H1 (cell line): ENCODE measurements around the gene TYRO3. TPM values are rescaled to one million over a fixed set of nuclear protein-coding genes. Genes with fewer than 3 reads are reported as not detected.

ENCODE experiments used
- CTCF ChIA-PET: fragments of 300-600 bp; sonication (Branson Sonifier 250); formaldehyde crosslinking; loops from one replicate; lab custom pipeline; 2021; ENCODE audit not compliant: partially characterized antibody; lab: Charles Lee
- POLR2A ChIA-PET: fragments of 300-600 bp; sonication (Branson Sonifier 250); formaldehyde crosslinking; loops from one replicate; lab custom pipeline; 2021; ENCODE audit warnings: inconsistent platforms; ENCODE audit not compliant: partially characterized antibody; lab: Charles Lee
- DNase-seq, 2 experiments: peaks; one replicate each; pipeline versions ENCODE4 v3.0.0 to v3.0.0-alpha.2; 2010 to 2022; ENCODE audit warnings: low spot score in 2 of 2, low read depth in 1 of 2, mixed read lengths in 1 of 2
- FAIRE-seq: peaks from 2 replicates; lab custom pipeline; 2011; peaks lifted over from hg19 to GRCh38; lab: Jason Lieb, UNC
- H2AFZ ChIP-seq: 2 replicates; pipeline ENCODE4 v1.8.1; 2012; ENCODE audit warnings: low read length, inconsistent platforms
- H2AK5ac ChIP-seq: 2 replicates; pipeline ENCODE4 v1.6.1; 2013; ENCODE audit warnings: low read depth, low read length
- H2BK120ac ChIP-seq: replicated peaks from 2 replicates; pipeline ENCODE3; 2013; ENCODE audit warnings: low read depth, low read length, inconsistent platforms
- H2BK12ac ChIP-seq: 2 replicates; pipeline ENCODE4 v1.6.1; 2013; ENCODE audit warnings: low read depth, low read length
- H2BK15ac ChIP-seq: 2 replicates; pipeline ENCODE4 v1.6.1; 2013; ENCODE audit warnings: low read length
- H2BK20ac ChIP-seq: 2 replicates; pipeline ENCODE4 v1.6.1; 2013; ENCODE audit warnings: low read length
- H2BK5ac ChIP-seq: 2 replicates; pipeline ENCODE4 v1.6.1; 2013; ENCODE audit warnings: low read depth, low read length
- H3K14ac ChIP-seq: 2 replicates; pipeline ENCODE4 v1.6.1; 2013; ENCODE audit warnings: inconsistent platforms; ENCODE audit not compliant: insufficient read length
- H3K18ac ChIP-seq: 2 replicates; pipeline ENCODE4 v1.6.1; 2013; ENCODE audit warnings: low read length; ENCODE audit errors: extremely low read depth
- H3K23ac ChIP-seq: 2 replicates; pipeline ENCODE4 v1.6.1; 2013; ENCODE audit warnings: inconsistent platforms; ENCODE audit not compliant: insufficient read length
- H3K23me2 ChIP-seq: 2 replicates; pipeline ENCODE4 v1.6.1; 2013; ENCODE audit warnings: low read depth, low read length
- H3K27ac ChIP-seq: 2 replicates; pipeline ENCODE4 v1.6.1; 2011; ENCODE audit warnings: low read depth, low read length, inconsistent platforms
- H3K27me3 ChIP-seq, 4 experiments: replicated peaks in 1 of 4; 1 replicate in 1 of 4; 2 replicates in 3 of 4; pipeline versions ENCODE4 v1.6.1 to v1.8.1; 2011 to 2013; ENCODE audit warnings: low read length in 3 of 4, mild to moderate bottlenecking in 3 of 4, inconsistent platforms in 2 of 4, mixed read lengths in 2 of 4, moderate library complexity in 1 of 4; ENCODE audit not compliant: control insufficient read depth in 3 of 4, insufficient read depth in 3 of 4; ENCODE audit errors: extremely low read depth in 1 of 4
- H3K36me3 ChIP-seq, 4 experiments: 2 replicates each; pipeline versions ENCODE4 v1.6.1 to v1.8.1; 2011 to 2013; ENCODE audit warnings: mild to moderate bottlenecking in 4 of 4, low read length in 3 of 4, moderate library complexity in 2 of 4, control low read depth in 1 of 4, inconsistent platforms in 1 of 4; ENCODE audit not compliant: insufficient read depth in 4 of 4, control insufficient read depth in 2 of 4
- H3K4ac ChIP-seq: replicated peaks from 2 replicates; pipeline ENCODE3; 2013; ENCODE audit warnings: low read length, low read depth, mixed read lengths, inconsistent platforms; ENCODE audit not compliant: insufficient read length
- H3K4me1 ChIP-seq, 4 experiments: replicated peaks in 1 of 4; 1 replicate in 1 of 4; 2 replicates in 3 of 4; pipeline versions ENCODE4 v1.6.1 to v1.8.1; 2011 to 2013; ENCODE audit warnings: low read length in 3 of 4, inconsistent platforms in 2 of 4, mixed read lengths in 1 of 4; ENCODE audit not compliant: insufficient read depth in 4 of 4, control insufficient read depth in 3 of 4
- H3K4me2 ChIP-seq, 2 experiments: 2 replicates each; pipeline versions ENCODE4 v1.6.1 to v1.8.1; 2011 to 2013; ENCODE audit warnings: low read depth in 2 of 2, low read length in 2 of 2, control low read depth in 1 of 2, inconsistent platforms in 1 of 2, mild to moderate bottlenecking in 1 of 2; ENCODE audit not compliant: insufficient read depth in 1 of 2
- H3K4me3 ChIP-seq, 4 experiments: fragments of 200-600, 300-600 bp in 1 of 4; sonication (generic), shearing (Covaris generic), sonication (Bioruptor Twin) in 1 of 4; 2 replicates each; pipeline versions ENCODE4 v1.5.1 to v1.8.1; 2011 to 2016; ENCODE audit warnings: low read length in 4 of 4, low read depth in 3 of 4, control low read depth in 2 of 4, inconsistent platforms in 2 of 4, mild to moderate bottlenecking in 2 of 4, mixed read lengths in 1 of 4, moderate library complexity in 1 of 4; ENCODE audit not compliant: insufficient read depth in 2 of 4; ENCODE audit errors: extremely low read depth in 1 of 4
- H3K56ac ChIP-seq: replicated peaks from 2 replicates; pipeline ENCODE3; 2013; ENCODE audit warnings: low read depth, mild to moderate bottlenecking, mixed read lengths, low read length, inconsistent platforms; ENCODE audit not compliant: insufficient read length
- H3K79me1 ChIP-seq: 2 replicates; pipeline ENCODE4 v1.6.1; 2013; ENCODE audit warnings: low read depth, low read length, control low read depth
- H3K79me2 ChIP-seq, 2 experiments: 2 replicates each; pipeline versions ENCODE4 v1.6.1 to v1.8.1; 2012 to 2013; ENCODE audit warnings: low read length in 2 of 2, mild to moderate bottlenecking in 2 of 2, inconsistent platforms in 1 of 2; ENCODE audit not compliant: insufficient read depth in 2 of 2, control insufficient read depth in 1 of 2
- H3K9ac ChIP-seq, 4 experiments: replicated peaks in 1 of 4; 1 replicate in 1 of 4; 2 replicates in 3 of 4; pipeline versions ENCODE4 v1.6.1 to v1.8.1; 2011 to 2013; ENCODE audit warnings: low read depth in 3 of 4, low read length in 3 of 4, control low read depth in 2 of 4, mild to moderate bottlenecking in 2 of 4, moderate library complexity in 2 of 4, inconsistent platforms in 1 of 4; ENCODE audit errors: extremely low read depth in 1 of 4
- H3K9me3 ChIP-seq, 2 experiments: 2 replicates each; pipeline versions ENCODE4 v1.6.1 to v1.8.1; 2012 to 2013; ENCODE audit warnings: mild to moderate bottlenecking in 2 of 2, moderate library complexity in 2 of 2, control low read depth in 1 of 2, inconsistent platforms in 1 of 2, low read depth in 1 of 2, low read length in 1 of 2, mixed read lengths in 1 of 2; ENCODE audit not compliant: insufficient read depth in 2 of 2
- H4K20me1 ChIP-seq, 2 experiments: replicated peaks in 1 of 2; 2 replicates each; pipeline versions ENCODE3 to v1.8.1; 2011 to 2013; ENCODE audit warnings: inconsistent platforms in 2 of 2, low read length in 2 of 2, mild to moderate bottlenecking in 1 of 2; ENCODE audit not compliant: insufficient read depth in 2 of 2, control insufficient read depth in 1 of 2
- H4K5ac ChIP-seq: 2 replicates; pipeline ENCODE4 v1.6.1; 2013; ENCODE audit warnings: low read length, low read depth, mixed read lengths, inconsistent platforms; ENCODE audit not compliant: insufficient read length
- H4K8ac ChIP-seq: 2 replicates; pipeline ENCODE4 v1.8.0; 2013; ENCODE audit warnings: mild to moderate bottlenecking, moderate library complexity, low read length, inconsistent platforms; ENCODE audit not compliant: insufficient read depth; ENCODE audit errors: extremely low read depth
- H4K91ac ChIP-seq: replicated peaks from 2 replicates; pipeline ENCODE3; 2013; ENCODE audit warnings: low read length, mixed read lengths, inconsistent platforms; ENCODE audit not compliant: insufficient read length
- EP300 ChIP-seq, 2 experiments: IDR thresholded peaks; 1 replicate in 1 of 2; 2 replicates in 1 of 2; pipeline ENCODE4 v1.6.1; 2011 to 2012; ENCODE audit warnings: low read depth in 2 of 2, low read length in 2 of 2, mild to moderate bottlenecking in 2 of 2, borderline replicate concordance in 1 of 2, inconsistent platforms in 1 of 2, moderate library complexity in 1 of 2
- GTF2F1 ChIP-seq: IDR thresholded peaks from 2 replicates; pipeline ENCODE4 v1.6.1; 2012; ENCODE audit warnings: low read depth, low read length, improper control_type of control experiment, borderline replicate concordance
- PHF8 ChIP-seq: fragments of 200-600 bp; sonication (generic); conservative IDR thresholded peaks from 2 replicates; pipeline ENCODE4 v1.7.1; 2012; ENCODE audit warnings: low read depth, mild to moderate bottlenecking, inconsistent platforms, low read length, moderate library complexity
- SIRT6 ChIP-seq: IDR thresholded peaks from one replicate; pipeline ENCODE4 v1.7.1; 2012; ENCODE audit warnings: low read length, inconsistent platforms
- SP4 ChIP-seq: IDR thresholded peaks from 2 replicates; pipeline ENCODE4 v1.6.1; 2012; ENCODE audit warnings: low read length, inconsistent platforms
- TAF1 ChIP-seq: IDR thresholded peaks from 2 replicates; pipeline ENCODE4 v1.6.1; 2011; ENCODE audit warnings: mild to moderate bottlenecking, low read depth, low read length
- YY1 ChIP-seq: IDR thresholded peaks from 2 replicates; pipeline ENCODE4 v1.6.1; 2011; ENCODE audit warnings: low read depth, mild to moderate bottlenecking, low read length
- WGBS, 2 experiments: shearing (Covaris generic) in 1 of 2; methylation state at CpG; one replicate each; pipeline versions ENCODE4 v1.1.6 to v1.1.7; 2013 to 2015; ENCODE audit warnings: low lambda C conversion rate in 2 of 2, mixed read lengths in 2 of 2, inconsistent platforms in 1 of 2, low coverage in 1 of 2, missing lambda C conversion rate in 1 of 2; ENCODE audit not compliant: insufficient replicate concordance in 2 of 2, insufficient coverage in 1 of 2, insufficient read length in 1 of 2; ENCODE audit errors: extremely low coverage in 1 of 2, missing lambda C conversion rate in 1 of 2; 5-methylcytosine and 5-hydroxymethylcytosine counted together
- polyA plus RNA-seq, 7 experiments: library from polyadenylated mRNA; depleted of rRNA in 3 of 7; stranded (reverse) in 5 of 7; unstranded in 2 of 7; fragments of >200 nt in 5 of 7; fragments of 200-250 nt in 2 of 7; gene quantifications; 1 replicate in 5 of 7; 2 replicates in 1 of 7; 4 replicates in 1 of 7; pipeline versions ENCODE4 v1.2.1 to v1.2.3, GENCODE V29; 2011 to 2013; ENCODE audit warnings: missing spikeins in 2 of 7, mixed read lengths in 2 of 7
- total RNA-seq: library from RNA; stranded (reverse); fragmentation: NEBNext Ultra II Directional; extraction: Animal tissue kit (Norgen Biotek cat#: 25700); gene quantifications from 2 replicates; pipeline ENCODE4 v1.2.1, GENCODE V29; 2021
- TF ChIP-seq, protein P1 (sequence below), 3 experiments: IDR thresholded peaks; 1 replicate in 2 of 3; 2 replicates in 1 of 3; pipeline versions ENCODE4 v1.5.1 to v1.6.1; 2011; ENCODE audit warnings: low read length in 3 of 3, mild to moderate bottlenecking in 3 of 3, inconsistent platforms in 2 of 3, low read depth in 1 of 3, moderate library complexity in 1 of 3; ENCODE audit not compliant: insufficient read depth in 1 of 3; ENCODE audit errors: control extremely low read depth in 1 of 3
- TF ChIP-seq, protein P2 (sequence below): IDR thresholded peaks from 2 replicates; pipeline ENCODE4 v1.6.1; 2012; ENCODE audit warnings: low read length, inconsistent platforms

Gene TYRO3
- total and polyA plus RNA-seq, 2 of the 8 experiments (the other 6 are each of a cell fraction or from before 2014, with no cell fraction given) = 82.7 to 98.8 TPM

DNA sequence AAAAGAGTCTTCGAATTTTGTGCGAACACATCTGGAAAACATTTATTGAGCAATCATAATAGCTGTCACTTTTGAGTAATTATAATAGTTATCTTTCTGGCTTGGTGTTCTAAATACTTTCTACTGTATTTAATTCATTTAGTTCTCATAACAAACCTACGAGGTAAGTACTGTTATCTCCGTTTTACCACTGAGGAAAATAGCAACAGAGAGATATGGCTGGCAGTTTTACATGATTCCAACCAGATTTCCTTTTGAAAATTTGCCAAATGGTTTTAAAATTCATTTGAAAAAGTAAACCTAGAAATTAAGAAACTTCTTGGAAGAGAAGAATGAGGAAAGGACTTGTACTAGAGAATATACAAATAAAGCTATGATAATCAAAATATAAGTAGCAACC is 63.9 kb downstream of the TYRO3 start:
- Histone ChIP-seq H2BK20ac (no peak overlapping the region), H4K20me1 (no peaks in the 10 kb centered on the region), H2BK15ac (no peak overlapping the region), H3K9ac (no peak overlapping the region), H3K4me1 (peaks cover 0 to 7% (median 4%) of the 10 kb centered on the region in 4 experiments; a peak in 4 of 7 replicates), H3K23ac (no peak overlapping the region), H3K56ac (no peak overlapping the region), H4K91ac (no peak overlapping the region), H3K79me1 (no peaks in the 10 kb centered on the region), H3K4me3 (no peak overlapping the region), H2AFZ (no peak overlapping the region), H2AK5ac (no peak overlapping the region), H2BK5ac (no peak overlapping the region), H3K14ac (no peak overlapping the region), H3K27me3 (peaks cover 0 to 6% (median 3%) of the 10 kb centered on the region in 4 experiments; a peak in 4 of 7 replicates), H4K8ac (no peak overlapping the region), H3K4me2 (no peak overlapping the region), H3K27ac (no peak overlapping the region), H2BK12ac (no peak overlapping the region), H4K5ac (no peak overlapping the region), H3K4ac (no peak overlapping the region), H2BK120ac (no peak overlapping the region), H3K36me3 (no peaks in the 10 kb centered on the region), H3K23me2 (peaks cover 6% of the 10 kb centered on the region; the same call in 1 of the 2 replicates), H3K79me2 (peaks cover 0 to 9% of the 10 kb centered on the region in 2 experiments; a peak in 2 of 4 replicates), H3K9me3 (peaks cover 2% of the 10 kb centered on the region in 2 experiments; a peak in 1 of 4 replicates), H3K18ac (no peak overlapping the region)
- DNase-seq (no peak), FAIRE-seq (no peak)
- ChIA-PET POLR2A (interaction anchor here (0.8 to 4.4 kb wide), 6 partner anchors 17 to 63 kb away, joined by 3 to 20 read pairs (median 3); partner anchors contain the start of gene TYRO3), CTCF (interaction anchor here (1.8 kb wide), 1 partner anchor 19 kb away, joined by 3 read pairs; no protein-coding TSS in a partner anchor)
- 90% methylated on average over 4 of the region's 4 CpGs; no CpG with 5 or more reads in 1 of the 2 experiments for WGBS, 2 experiments
- TF ChIP-seq GTF2F1 (no peak), SIRT6 (no peak), EP300 (IDR thresholded peaks at IDR 0.05; ENCODE audit: borderline replicate concordance in 1 of 2, low read depth in 2 of 2, low read length in 2 of 2) (no peak), SP4 (no peak), TAF1 (no peak), YY1 (no peak), PHF8 (no peak)
- TF ChIP-seq, protein P1, sequence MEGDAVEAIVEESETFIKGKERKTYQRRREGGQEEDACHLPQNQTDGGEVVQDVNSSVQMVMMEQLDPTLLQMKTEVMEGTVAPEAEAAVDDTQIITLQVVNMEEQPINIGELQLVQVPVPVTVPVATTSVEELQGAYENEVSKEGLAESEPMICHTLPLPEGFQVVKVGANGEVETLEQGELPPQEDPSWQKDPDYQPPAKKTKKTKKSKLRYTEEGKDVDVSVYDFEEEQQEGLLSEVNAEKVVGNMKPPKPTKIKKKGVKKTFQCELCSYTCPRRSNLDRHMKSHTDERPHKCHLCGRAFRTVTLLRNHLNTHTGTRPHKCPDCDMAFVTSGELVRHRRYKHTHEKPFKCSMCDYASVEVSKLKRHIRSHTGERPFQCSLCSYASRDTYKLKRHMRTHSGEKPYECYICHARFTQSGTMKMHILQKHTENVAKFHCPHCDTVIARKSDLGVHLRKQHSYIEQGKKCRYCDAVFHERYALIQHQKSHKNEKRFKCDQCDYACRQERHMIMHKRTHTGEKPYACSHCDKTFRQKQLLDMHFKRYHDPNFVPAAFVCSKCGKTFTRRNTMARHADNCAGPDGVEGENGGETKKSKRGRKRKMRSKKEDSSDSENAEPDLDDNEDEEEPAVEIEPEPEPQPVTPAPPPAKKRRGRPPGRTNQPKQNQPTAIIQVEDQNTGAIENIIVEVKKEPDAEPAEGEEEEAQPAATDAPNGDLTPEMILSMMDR (IDR thresholded peaks at IDR 0.05; ENCODE audit: control extremely low read depth in 1 of 3, insufficient read depth in 1 of 3, low read depth in 1 of 3, low read length in 3 of 3) = no peak
- TF ChIP-seq, protein P2, sequence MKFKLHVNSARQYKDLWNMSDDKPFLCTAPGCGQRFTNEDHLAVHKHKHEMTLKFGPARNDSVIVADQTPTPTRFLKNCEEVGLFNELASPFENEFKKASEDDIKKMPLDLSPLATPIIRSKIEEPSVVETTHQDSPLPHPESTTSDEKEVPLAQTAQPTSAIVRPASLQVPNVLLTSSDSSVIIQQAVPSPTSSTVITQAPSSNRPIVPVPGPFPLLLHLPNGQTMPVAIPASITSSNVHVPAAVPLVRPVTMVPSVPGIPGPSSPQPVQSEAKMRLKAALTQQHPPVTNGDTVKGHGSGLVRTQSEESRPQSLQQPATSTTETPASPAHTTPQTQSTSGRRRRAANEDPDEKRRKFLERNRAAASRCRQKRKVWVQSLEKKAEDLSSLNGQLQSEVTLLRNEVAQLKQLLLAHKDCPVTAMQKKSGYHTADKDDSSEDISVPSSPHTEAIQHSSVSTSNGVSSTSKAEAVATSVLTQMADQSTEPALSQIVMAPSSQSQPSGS = no peak
